Metanephros (tissue), 1 donor: ENCODE results near the gene GORASP1. TPM values are rescaled to one million over a fixed set of nuclear protein-coding genes. Genes with fewer than 3 reads are reported as not detected.

Experiments
- total RNA-seq: library from RNA; depleted of rRNA; stranded (reverse); fragments of >200 nt; gene quantifications from one replicate; pipeline ENCODE4 v1.2.3, GENCODE V29; 2014

Gene GORASP1
- total RNA-seq, result 51.3 TPM

GRCh38 chr3:39107388-39108199 lies at the start of gene GORASP1, which contains the start of gene TTC21A:
Gene GORASP1 (minus strand): TSS chr3:39107627. CDS start chr3:39107541, 86 bp downstream.
Gene TTC21A (plus strand): TSS chr3:39107680. CDS start chr3:39107838, 158 bp downstream.

GRCh38 chr3:39051649-39052561 lies 55.5 kb downstream of the GORASP1 start, which contains the start of the genes SCN11A and WDR48:
Gene SCN11A (minus strand): TSS chr3:39051944. CDS start chr3:38950362, 101,582 bp downstream.
Gene WDR48 (plus strand): TSS chr3:39052016. CDS start chr3:39052026, 10 bp downstream.

Other genes with a start within 250 kb of the GORASP1 start
- gene SCN11A, start 55.7 kb downstream of the GORASP1 start, total RNA-seq, result 1.5 TPM
- gene WDR48, start 55.6 kb downstream of the GORASP1 start, total RNA-seq, result 58.6 TPM
- 13.5 TPM for gene TTC21A, start 53 bp upstream of the GORASP1 start, total RNA-seq
- 23.1 TPM for gene CSRNP1, start 46.0 kb upstream of the GORASP1 start, total RNA-seq
- 10.2 TPM for gene XIRP1, start 85.0 kb upstream of the GORASP1 start, total RNA-seq
- 5.3 TPM for gene CX3CR1, start 172.4 kb upstream of the GORASP1 start, total RNA-seq
- gene CCR8, start 222.1 kb upstream of the GORASP1 start, total RNA-seq, result not detected